GM12878 (cell line): Measurements from ENCODE around the gene MGLL. TPM values are rescaled to one million over a fixed set of nuclear protein-coding genes. Genes with fewer than 3 reads are reported as not detected.

Experiments used
- ATAC-seq: fragments of 200-7000 bp; cut with Tn5 transposase; 3 replicates; pipeline ENCODE4 v1.9.1; 2020; ENCODE audit warnings: mild to moderate bottlenecking, moderate library complexity
- BruUV-seq: library from RNA; stranded (reverse); fragments of 400-500 nt; replicated peaks from 2 replicates; lab custom pipeline; 2021; lab: Mats Ljungman, UMichigan
- CTCF ChIA-PET: fragments of 300-600 bp; sonication (Branson Sonifier 250); formaldehyde crosslinking; extraction: SDS; loops from one replicate; lab custom pipeline; 2021; ENCODE audit warnings: inconsistent platforms; lab: Yijun Ruan, JAX
- POLR2A ChIA-PET: fragments of 350-600 bp; formaldehyde crosslinking; extraction: SDS; loops from one replicate; lab custom pipeline; 2021; ENCODE audit warnings: inconsistent platforms; lab: Charles Lee
- RAD21 ChIA-PET: fragments of 300-600 bp; sonication (Branson Sonifier 250); formaldehyde crosslinking; loops from one replicate; lab custom pipeline; 2023; ENCODE audit warnings: antibody characterized with exemption; ENCODE audit not compliant: unreplicated experiment; lab: Charles Lee
- SMC1A ChIA-PET: fragments of 300-600 bp; sonication (Branson Sonifier 250); formaldehyde crosslinking; loops from one replicate; lab custom pipeline; 2023; ENCODE audit not compliant: unreplicated experiment, uncharacterized antibody; lab: Charles Lee
- DNase-seq: peaks from one replicate; pipeline ENCODE4 v3.0.0-alpha.2; 2011; ENCODE audit warnings: low read depth, low spot score
- FAIRE-seq: peaks from 3 replicates; lab custom pipeline; 2011; peaks lifted over from hg19 to GRCh38; lab: Jason Lieb, UNC
- H2AFZ ChIP-seq: 2 replicates; pipeline ENCODE4 v1.6.0; 2011; ENCODE audit warnings: low read depth, low read length, control low read depth; ENCODE audit not compliant: control insufficient read depth
- H3K27ac ChIP-seq: 2 replicates; pipeline ENCODE4 v1.5.1; 2011; ENCODE audit warnings: control low read depth; ENCODE audit not compliant: control insufficient read depth, insufficient read depth
- H3K27me3 ChIP-seq, 2 experiments: replicated peaks in 1 of 2; 2 replicates each; pipeline versions ENCODE4 v1.6.0 to v1.6.1; 2011; ENCODE audit warnings: low read length in 1 of 2; ENCODE audit not compliant: control insufficient read depth in 2 of 2, insufficient read depth in 2 of 2
- H3K36me3 ChIP-seq, 2 experiments: 2 replicates each; pipeline ENCODE4 v1.5.1; 2011; ENCODE audit warnings: low read length in 1 of 2; ENCODE audit not compliant: control insufficient read depth in 2 of 2, insufficient read depth in 2 of 2
- H3K4me1 ChIP-seq: 2 replicates; pipeline ENCODE4 v1.6.1; 2011; ENCODE audit warnings: mild to moderate bottlenecking, low read length, moderate library complexity, mixed read lengths; ENCODE audit not compliant: control insufficient read depth, insufficient read depth
- H3K4me2 ChIP-seq: 2 replicates; pipeline ENCODE4 v1.6.0; 2011; ENCODE audit warnings: control low read depth; ENCODE audit not compliant: control insufficient read depth, insufficient read depth
- H3K4me3 ChIP-seq: fragments of 200-600 bp; sonication (generic); 2 replicates; pipeline ENCODE4 v1.5.1; 2016
- H3K79me2 ChIP-seq: 2 replicates; pipeline ENCODE4 v1.6.0; 2011; ENCODE audit warnings: low read length; ENCODE audit not compliant: control insufficient read depth, insufficient read depth
- H3K9ac ChIP-seq: 2 replicates; pipeline ENCODE4 v1.8.0; 2011; ENCODE audit warnings: low read length, control low read depth, mixed read lengths; ENCODE audit not compliant: control insufficient read depth, insufficient read depth
- H3K9me3 ChIP-seq: replicated peaks from 3 replicates; pipeline ENCODE4 v1.5.1; 2011; ENCODE audit warnings: mild to moderate bottlenecking, low read length; ENCODE audit not compliant: control insufficient read depth, insufficient read depth
- H4K20me1 ChIP-seq: 2 replicates; pipeline ENCODE4 v1.6.0; 2011; ENCODE audit not compliant: control insufficient read depth, insufficient read depth
- ETV6 ChIP-seq, 2 experiments: fragments of 450-650 bp in 1 of 2; IDR thresholded peaks in 1 of 2; conservative IDR thresholded peaks in 1 of 2; 2 replicates each; pipeline ENCODE4 v1.6.1; 2014; ENCODE audit warnings: antibody characterized with exemption in 1 of 2, borderline replicate concordance in 1 of 2, low read depth in 1 of 2, mild to moderate bottlenecking in 1 of 2, moderate library complexity in 1 of 2
- POLR2AphosphoS5 ChIP-seq: IDR thresholded peaks from 2 replicates; pipeline ENCODE4 v1.6.1; 2011; ENCODE audit warnings: mild to moderate bottlenecking, low read length, inconsistent platforms
- RAD21 ChIP-seq: IDR thresholded peaks from 2 replicates; pipeline ENCODE4 v1.6.1; 2011; ENCODE audit warnings: mild to moderate bottlenecking, low read depth, low read length, moderate library complexity; ENCODE audit not compliant: insufficient read depth
- ZNF217 ChIP-seq: fragments of 450-650 bp; IDR thresholded peaks from 2 replicates; pipeline ENCODE4 v1.6.1; 2017; ENCODE audit warnings: antibody characterized with exemption, mild to moderate bottlenecking
- ZNF274 ChIP-seq: IDR thresholded peaks from one replicate; pipeline ENCODE4 v1.8.0; 2011; ENCODE audit not compliant: insufficient read length, insufficient read depth
- WGBS: methylation state at CpG from one replicate; pipeline ENCODE4 v1.1.6; 2016; ENCODE audit warnings: low lambda C conversion rate; ENCODE audit not compliant: insufficient replicate concordance, insufficient coverage; ENCODE audit errors: missing lambda C conversion rate; 5-methylcytosine and 5-hydroxymethylcytosine counted together
- in situ Hi-C: fragments of 300-500 bp; cut with MboI; formaldehyde crosslinking; loops from 9 replicates; pipeline ENCODE4 v1.14.3; 2018; ENCODE audit warnings: mixed read lengths
- intact Hi-C: fragments of 100-400 bp; cut with micrococcal nuclease; formaldehyde crosslinking; loops from one replicate; pipeline ENCODE4 v1.14.2; 2022; ENCODE audit not compliant: unreplicated experiment
- polyA plus RNA-seq, 11 experiments: library from polyadenylated mRNA; depleted of rRNA in 4 of 11; unstranded in 6 of 11; stranded (reverse) in 5 of 11; fragments of >200 nt; fragmentation: Nextera tagmentation in 4 of 11; fragmentation: Illumina TruSeq in 1 of 11; extraction: Ambion mirVana in 4 of 11; extraction: Trizol in 1 of 11; gene quantifications; 1 replicate in 1 of 11; 2 replicates in 10 of 11; pipeline versions ENCODE4 v1.2.1 to v1.2.3, GENCODE V29; 2011 to 2016; ENCODE audit warnings: inconsistent platforms in 2 of 11, missing spikeins in 2 of 11, low read depth in 1 of 11
- total RNA-seq, 4 experiments: library from RNA; depleted of rRNA in 3 of 4; stranded (reverse); fragments of >200 nt in 3 of 4; fragmentation: Illumina TruSeq in 1 of 4; extraction: Trizol in 1 of 4; gene quantifications; 2 replicates each; pipeline versions ENCODE4 v1.2.1 to v1.2.3, GENCODE V29; 2013 to 2021
- TF ChIP-seq, protein P1 (sequence below): fragments of 450-650 bp; IDR thresholded peaks from 2 replicates; pipeline ENCODE4 v1.6.1; 2018; ENCODE audit warnings: mild to moderate bottlenecking, low read depth, moderate library complexity; ENCODE audit not compliant: partially characterized antibody
- TF ChIP-seq, protein P2 (sequence below): IDR thresholded peaks from 2 replicates; pipeline ENCODE4 v1.6.1; 2012; ENCODE audit warnings: low read depth, low read length, improper control_type of control experiment

MGLL gene
- total and polyA plus RNA-seq, 10 of the 15 experiments (the other 5 are each of a cell fraction or from before 2014, with no cell fraction given) = 44.9 to 177 (median 72.9) TPM

DNA sequence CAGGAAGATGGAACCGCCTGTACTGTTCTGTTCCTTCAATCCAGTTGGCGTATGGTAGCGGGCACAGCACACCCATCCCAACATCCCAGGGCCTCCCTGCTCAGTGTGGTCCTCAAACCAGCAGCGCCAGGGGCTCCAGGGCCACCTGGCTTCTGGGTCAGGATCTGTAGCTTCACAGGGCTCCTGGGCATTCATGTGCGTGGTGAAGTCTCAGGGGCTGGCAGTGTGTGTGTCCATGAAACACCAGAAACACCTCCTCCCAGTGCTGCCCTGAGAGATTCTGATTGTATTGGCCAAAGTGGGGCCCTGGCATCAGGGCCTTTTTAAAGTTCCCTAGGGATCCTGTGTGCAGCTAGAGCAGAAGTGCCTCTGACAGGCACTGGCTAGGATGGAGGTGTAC is 107.4 kb downstream of the MGLL start:
- in situ Hi-C loops = no loop called here
- H3K27me3 ChIP-seq = no peaks in the 10 kb centered on the region
- peaks cover 28 to 55% of the 10 kb centered on the region in 2 experiments; a peak in 3 of 4 replicates for H3K36me3 ChIP-seq
- H3K27ac ChIP-seq = no peak overlapping the region
- H2AFZ ChIP-seq = no peak overlapping the region
- ChIA-PET SMC1A (interaction anchor here (0.9 kb wide), 1 partner anchor 9 kb away, joined by 3 read pairs; no protein-coding TSS in a partner anchor), RAD21 (no interaction called here), CTCF (no interaction called here), POLR2A (no interaction called here)
- no peak for ATAC-seq
- H3K4me1 ChIP-seq = peaks cover 6% of the 10 kb centered on the region; the same call in 1 of the 2 replicates
- no peak overlapping the region for H3K4me3 ChIP-seq
- 84% methylated on average over 5 of the region's 5 CpGs for WGBS
- DNase-seq = no peak
- no peak overlapping the region for H3K4me2 ChIP-seq
- no peaks in the 10 kb centered on the region for H4K20me1 ChIP-seq
- no peaks in the 10 kb centered on the region for H3K9me3 ChIP-seq
- BruUV-seq = no TSS peak
- H3K9ac ChIP-seq = no peak overlapping the region
- FAIRE-seq = no peak
- intact Hi-C loops = no loop called here
- H3K79me2 ChIP-seq = no peaks in the 10 kb centered on the region
- TF ChIP-seq ETV6 (conservative IDR thresholded peaks at IDR 0.05 in 1 of 2, IDR thresholded peaks at IDR 0.05 in 1 of 2; ENCODE audit: borderline replicate concordance in 1 of 2, low read depth in 1 of 2) (no peak), RAD21 (no peak), ZNF274 (no peak)

- no peaks in the 10 kb centered on the region for H4K20me1 ChIP-seq
- no TSS peak for BruUV-seq
- TF ChIP-seq POLR2AphosphoS5 = no peak
- TF ChIP-seq ZNF217 = no peak
- TF ChIP-seq, protein P1, sequence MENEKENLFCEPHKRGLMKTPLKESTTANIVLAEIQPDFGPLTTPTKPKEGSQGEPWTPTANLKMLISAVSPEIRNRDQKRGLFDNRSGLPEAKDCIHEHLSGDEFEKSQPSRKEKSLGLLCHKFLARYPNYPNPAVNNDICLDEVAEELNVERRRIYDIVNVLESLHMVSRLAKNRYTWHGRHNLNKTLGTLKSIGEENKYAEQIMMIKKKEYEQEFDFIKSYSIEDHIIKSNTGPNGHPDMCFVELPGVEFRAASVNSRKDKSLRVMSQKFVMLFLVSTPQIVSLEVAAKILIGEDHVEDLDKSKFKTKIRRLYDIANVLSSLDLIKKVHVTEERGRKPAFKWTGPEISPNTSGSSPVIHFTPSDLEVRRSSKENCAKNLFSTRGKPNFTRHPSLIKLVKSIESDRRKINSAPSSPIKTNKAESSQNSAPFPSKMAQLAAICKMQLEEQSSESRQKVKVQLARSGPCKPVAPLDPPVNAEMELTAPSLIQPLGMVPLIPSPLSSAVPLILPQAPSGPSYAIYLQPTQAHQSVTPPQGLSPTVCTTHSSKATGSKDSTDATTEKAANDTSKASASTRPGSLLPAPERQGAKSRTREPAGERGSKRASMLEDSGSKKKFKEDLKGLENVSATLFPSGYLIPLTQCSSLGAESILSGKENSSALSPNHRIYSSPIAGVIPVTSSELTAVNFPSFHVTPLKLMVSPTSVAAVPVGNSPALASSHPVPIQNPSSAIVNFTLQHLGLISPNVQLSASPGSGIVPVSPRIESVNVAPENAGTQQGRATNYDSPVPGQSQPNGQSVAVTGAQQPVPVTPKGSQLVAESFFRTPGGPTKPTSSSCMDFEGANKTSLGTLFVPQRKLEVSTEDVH = no peak
- TF ChIP-seq, protein P2, sequence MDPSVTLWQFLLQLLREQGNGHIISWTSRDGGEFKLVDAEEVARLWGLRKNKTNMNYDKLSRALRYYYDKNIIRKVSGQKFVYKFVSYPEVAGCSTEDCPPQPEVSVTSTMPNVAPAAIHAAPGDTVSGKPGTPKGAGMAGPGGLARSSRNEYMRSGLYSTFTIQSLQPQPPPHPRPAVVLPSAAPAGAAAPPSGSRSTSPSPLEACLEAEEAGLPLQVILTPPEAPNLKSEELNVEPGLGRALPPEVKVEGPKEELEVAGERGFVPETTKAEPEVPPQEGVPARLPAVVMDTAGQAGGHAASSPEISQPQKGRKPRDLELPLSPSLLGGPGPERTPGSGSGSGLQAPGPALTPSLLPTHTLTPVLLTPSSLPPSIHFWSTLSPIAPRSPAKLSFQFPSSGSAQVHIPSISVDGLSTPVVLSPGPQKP = no peak
- TF ChIP-seq, all 136 proteins: peak for 0
- Histone ChIP-seq H3K4me2 (no peak overlapping the region), H2AFZ (no peak overlapping the region), H3K27ac (no peak overlapping the region), H3K79me2 (no peaks in the 10 kb centered on the region), H3K4me1 (peaks cover 6% of the 10 kb centered on the region; the same call in 1 of the 2 replicates), H3K4me3 (no peak overlapping the region), H3K9me3 (no peaks in the 10 kb centered on the region), H3K9ac (no peak overlapping the region), H3K36me3 (peaks cover 29 to 60% of the 10 kb centered on the region in 2 experiments; a peak in 3 of 4 replicates), H3K27me3 (no peaks in the 10 kb centered on the region)
- POLR2A ChIA-PET = no interaction called here
- intact Hi-C loops (no loop called here), in situ Hi-C loops (no loop called here)
- RAD21 ChIA-PET = no interaction called here
- no peak for ATAC-seq
- SMC1A ChIA-PET = no interaction called here
- FAIRE-seq = no peak
- DNase-seq = no peak
- CTCF ChIA-PET = no interaction called here
- whole genome bisulfite sequencing = 81% methylated on average over 10 of the region's 10 CpGs
Measured at GRCh38 chr3:127714125-127714571, 108.2 kb downstream of the MGLL start.
